H1 (cell line): ENCODE results near the gene RBCK1. TPM values are rescaled to one million over a fixed set of nuclear protein-coding genes. Genes with fewer than 3 reads are reported as not detected.
"Not testable (repeated sequence)": the region's sequence is repeated elsewhere in the genome, so short reads cannot be mapped to it uniquely, and the experiment has no call there.

Source experiments
- CTCF ChIA-PET: fragments of 300-600 bp; sonication (Branson Sonifier 250); formaldehyde crosslinking; loops from one replicate; lab custom pipeline; 2021; ENCODE audit not compliant: partially characterized antibody; lab: Charles Lee
- POLR2A ChIA-PET: fragments of 300-600 bp; sonication (Branson Sonifier 250); formaldehyde crosslinking; loops from one replicate; lab custom pipeline; 2021; ENCODE audit warnings: inconsistent platforms; ENCODE audit not compliant: partially characterized antibody; lab: Charles Lee
- DNase-seq, 2 experiments: peaks; one replicate each; pipeline versions ENCODE4 v3.0.0 to v3.0.0-alpha.2; 2010 to 2022; ENCODE audit warnings: low spot score in 2 of 2, low read depth in 1 of 2, mixed read lengths in 1 of 2
- FAIRE-seq: peaks from 2 replicates; lab custom pipeline; 2011; peaks lifted over from hg19 to GRCh38; lab: Jason Lieb, UNC
- H2AFZ ChIP-seq: 2 replicates; pipeline ENCODE4 v1.8.1; 2012; ENCODE audit warnings: low read length, inconsistent platforms
- H2AK5ac ChIP-seq: 2 replicates; pipeline ENCODE4 v1.6.1; 2013; ENCODE audit warnings: low read depth, low read length
- H2BK120ac ChIP-seq: replicated peaks from 2 replicates; pipeline ENCODE3; 2013; ENCODE audit warnings: low read depth, low read length, inconsistent platforms
- H2BK12ac ChIP-seq: 2 replicates; pipeline ENCODE4 v1.6.1; 2013; ENCODE audit warnings: low read depth, low read length
- H2BK15ac ChIP-seq: 2 replicates; pipeline ENCODE4 v1.6.1; 2013; ENCODE audit warnings: low read length
- H2BK20ac ChIP-seq: 2 replicates; pipeline ENCODE4 v1.6.1; 2013; ENCODE audit warnings: low read length
- H2BK5ac ChIP-seq: 2 replicates; pipeline ENCODE4 v1.6.1; 2013; ENCODE audit warnings: low read depth, low read length
- H3K14ac ChIP-seq: 2 replicates; pipeline ENCODE4 v1.6.1; 2013; ENCODE audit warnings: inconsistent platforms; ENCODE audit not compliant: insufficient read length
- H3K18ac ChIP-seq: 2 replicates; pipeline ENCODE4 v1.6.1; 2013; ENCODE audit warnings: low read length; ENCODE audit errors: extremely low read depth
- H3K23ac ChIP-seq: 2 replicates; pipeline ENCODE4 v1.6.1; 2013; ENCODE audit warnings: inconsistent platforms; ENCODE audit not compliant: insufficient read length
- H3K23me2 ChIP-seq: 2 replicates; pipeline ENCODE4 v1.6.1; 2013; ENCODE audit warnings: low read depth, low read length
- H3K27ac ChIP-seq: 2 replicates; pipeline ENCODE4 v1.6.1; 2011; ENCODE audit warnings: low read depth, low read length, inconsistent platforms
- H3K27me3 ChIP-seq, 4 experiments: replicated peaks in 1 of 4; 1 replicate in 1 of 4; 2 replicates in 3 of 4; pipeline versions ENCODE4 v1.6.1 to v1.8.1; 2011 to 2013; ENCODE audit warnings: low read length in 3 of 4, mild to moderate bottlenecking in 3 of 4, inconsistent platforms in 2 of 4, mixed read lengths in 2 of 4, moderate library complexity in 1 of 4; ENCODE audit not compliant: control insufficient read depth in 3 of 4, insufficient read depth in 3 of 4; ENCODE audit errors: extremely low read depth in 1 of 4
- H3K36me3 ChIP-seq, 4 experiments: 2 replicates each; pipeline versions ENCODE4 v1.6.1 to v1.8.1; 2011 to 2013; ENCODE audit warnings: mild to moderate bottlenecking in 4 of 4, low read length in 3 of 4, moderate library complexity in 2 of 4, control low read depth in 1 of 4, inconsistent platforms in 1 of 4; ENCODE audit not compliant: insufficient read depth in 4 of 4, control insufficient read depth in 2 of 4
- H3K4ac ChIP-seq: replicated peaks from 2 replicates; pipeline ENCODE3; 2013; ENCODE audit warnings: low read length, low read depth, mixed read lengths, inconsistent platforms; ENCODE audit not compliant: insufficient read length
- H3K4me1 ChIP-seq, 4 experiments: replicated peaks in 1 of 4; 1 replicate in 1 of 4; 2 replicates in 3 of 4; pipeline versions ENCODE4 v1.6.1 to v1.8.1; 2011 to 2013; ENCODE audit warnings: low read length in 3 of 4, inconsistent platforms in 2 of 4, mixed read lengths in 1 of 4; ENCODE audit not compliant: insufficient read depth in 4 of 4, control insufficient read depth in 3 of 4
- H3K4me2 ChIP-seq, 2 experiments: 2 replicates each; pipeline versions ENCODE4 v1.6.1 to v1.8.1; 2011 to 2013; ENCODE audit warnings: low read depth in 2 of 2, low read length in 2 of 2, control low read depth in 1 of 2, inconsistent platforms in 1 of 2, mild to moderate bottlenecking in 1 of 2; ENCODE audit not compliant: insufficient read depth in 1 of 2
- H3K4me3 ChIP-seq, 4 experiments: fragments of 200-600, 300-600 bp in 1 of 4; sonication (generic), shearing (Covaris generic), sonication (Bioruptor Twin) in 1 of 4; 2 replicates each; pipeline versions ENCODE4 v1.5.1 to v1.8.1; 2011 to 2016; ENCODE audit warnings: low read length in 4 of 4, low read depth in 3 of 4, control low read depth in 2 of 4, inconsistent platforms in 2 of 4, mild to moderate bottlenecking in 2 of 4, mixed read lengths in 1 of 4, moderate library complexity in 1 of 4; ENCODE audit not compliant: insufficient read depth in 2 of 4; ENCODE audit errors: extremely low read depth in 1 of 4
- H3K56ac ChIP-seq: replicated peaks from 2 replicates; pipeline ENCODE3; 2013; ENCODE audit warnings: low read depth, mild to moderate bottlenecking, mixed read lengths, low read length, inconsistent platforms; ENCODE audit not compliant: insufficient read length
- H3K79me1 ChIP-seq: 2 replicates; pipeline ENCODE4 v1.6.1; 2013; ENCODE audit warnings: low read depth, low read length, control low read depth
- H3K79me2 ChIP-seq, 2 experiments: 2 replicates each; pipeline versions ENCODE4 v1.6.1 to v1.8.1; 2012 to 2013; ENCODE audit warnings: low read length in 2 of 2, mild to moderate bottlenecking in 2 of 2, inconsistent platforms in 1 of 2; ENCODE audit not compliant: insufficient read depth in 2 of 2, control insufficient read depth in 1 of 2
- H3K9ac ChIP-seq, 4 experiments: replicated peaks in 1 of 4; 1 replicate in 1 of 4; 2 replicates in 3 of 4; pipeline versions ENCODE4 v1.6.1 to v1.8.1; 2011 to 2013; ENCODE audit warnings: low read depth in 3 of 4, low read length in 3 of 4, control low read depth in 2 of 4, mild to moderate bottlenecking in 2 of 4, moderate library complexity in 2 of 4, inconsistent platforms in 1 of 4; ENCODE audit errors: extremely low read depth in 1 of 4
- H3K9me3 ChIP-seq, 2 experiments: 2 replicates each; pipeline versions ENCODE4 v1.6.1 to v1.8.1; 2012 to 2013; ENCODE audit warnings: mild to moderate bottlenecking in 2 of 2, moderate library complexity in 2 of 2, control low read depth in 1 of 2, inconsistent platforms in 1 of 2, low read depth in 1 of 2, low read length in 1 of 2, mixed read lengths in 1 of 2; ENCODE audit not compliant: insufficient read depth in 2 of 2
- H4K20me1 ChIP-seq, 2 experiments: replicated peaks in 1 of 2; 2 replicates each; pipeline versions ENCODE3 to v1.8.1; 2011 to 2013; ENCODE audit warnings: inconsistent platforms in 2 of 2, low read length in 2 of 2, mild to moderate bottlenecking in 1 of 2; ENCODE audit not compliant: insufficient read depth in 2 of 2, control insufficient read depth in 1 of 2
- H4K5ac ChIP-seq: 2 replicates; pipeline ENCODE4 v1.6.1; 2013; ENCODE audit warnings: low read length, low read depth, mixed read lengths, inconsistent platforms; ENCODE audit not compliant: insufficient read length
- H4K8ac ChIP-seq: 2 replicates; pipeline ENCODE4 v1.8.0; 2013; ENCODE audit warnings: mild to moderate bottlenecking, moderate library complexity, low read length, inconsistent platforms; ENCODE audit not compliant: insufficient read depth; ENCODE audit errors: extremely low read depth
- H4K91ac ChIP-seq: replicated peaks from 2 replicates; pipeline ENCODE3; 2013; ENCODE audit warnings: low read length, mixed read lengths, inconsistent platforms; ENCODE audit not compliant: insufficient read length
- WGBS, 2 experiments: shearing (Covaris generic) in 1 of 2; methylation state at CpG; one replicate each; pipeline versions ENCODE4 v1.1.6 to v1.1.7; 2013 to 2015; ENCODE audit warnings: low lambda C conversion rate in 2 of 2, mixed read lengths in 2 of 2, inconsistent platforms in 1 of 2, low coverage in 1 of 2, missing lambda C conversion rate in 1 of 2; ENCODE audit not compliant: insufficient replicate concordance in 2 of 2, insufficient coverage in 1 of 2, insufficient read length in 1 of 2; ENCODE audit errors: extremely low coverage in 1 of 2, missing lambda C conversion rate in 1 of 2; 5-methylcytosine and 5-hydroxymethylcytosine counted together
- polyA plus RNA-seq, 7 experiments: library from polyadenylated mRNA; depleted of rRNA in 3 of 7; stranded (reverse) in 5 of 7; unstranded in 2 of 7; fragments of >200 nt in 5 of 7; fragments of 200-250 nt in 2 of 7; gene quantifications; 1 replicate in 5 of 7; 2 replicates in 1 of 7; 4 replicates in 1 of 7; pipeline versions ENCODE4 v1.2.1 to v1.2.3, GENCODE V29; 2011 to 2013; ENCODE audit warnings: missing spikeins in 2 of 7, mixed read lengths in 2 of 7
- total RNA-seq: library from RNA; stranded (reverse); fragmentation: NEBNext Ultra II Directional; extraction: Animal tissue kit (Norgen Biotek cat#: 25700); gene quantifications from 2 replicates; pipeline ENCODE4 v1.2.1, GENCODE V29; 2021

RBCK1 gene
- total and polyA plus RNA-seq, 2 of the 8 experiments (the other 6 are each of a cell fraction or from before 2014, with no cell fraction given), result 43.1 to 54.7 TPM

GRCh38 chr20:393296-393695 is 14.8 kb upstream of the RBCK1 start:
- not testable (repeated sequence) for FAIRE-seq, H2BK12ac ChIP-seq, H4K5ac ChIP-seq, H3K27me3 ChIP-seq, H3K79me1 ChIP-seq, H2BK5ac ChIP-seq, H2AK5ac ChIP-seq, H4K20me1 ChIP-seq, H2AFZ ChIP-seq, H3K4me2 ChIP-seq, H3K4ac ChIP-seq, H3K9me3 ChIP-seq, H3K23me2 ChIP-seq, H3K23ac ChIP-seq, H2BK120ac ChIP-seq, H4K91ac ChIP-seq, H3K14ac ChIP-seq, H3K4me1 ChIP-seq, H3K4me3 ChIP-seq, H3K9ac ChIP-seq, H3K18ac ChIP-seq, H3K56ac ChIP-seq, H4K8ac ChIP-seq, H3K79me2 ChIP-seq, DNase-seq, H2BK15ac ChIP-seq, H3K27ac ChIP-seq, H2BK20ac ChIP-seq
- H3K36me3 ChIP-seq, result peaks cover 0 to 23% (median 8%) of the 10 kb centered on the region in 4 experiments; a peak in 5 of 8 replicates
- 85% methylated on average over 2 of the region's 2 CpGs; no CpG with 5 or more reads in 1 of the 2 experiments for WGBS, 2 experiments
- POLR2A ChIA-PET, result interaction anchor here (1.0 to 11.8 kb wide), 2 partner anchors 8 to 37 kb away, joined by 3 to 263 read pairs; partner anchors contain the start of gene TRIB3
- CTCF ChIA-PET, result interaction anchor here (0.8 to 1.0 kb wide), 3 partner anchors 9 to 39 kb away, joined by 3 to 4 read pairs (median 3); no protein-coding TSS in a partner anchor
